HepG2 (cell line): Measurements from ENCODE around the gene P3H3.

ENCODE experiments used
- ATF3 ChIP-seq: sonication (generic); formaldehyde crosslinking; IDR thresholded peaks from 2 replicates; pipeline ENCODE4 v1.4.0; 2020; ENCODE audit warnings: missing genetic modification reagents
- BHLHE40 ChIP-seq: IDR thresholded peaks from 2 replicates; pipeline ENCODE4 v1.6.1; 2011; ENCODE audit warnings: low read length, improper control_type of control experiment
- DRAP1 ChIP-seq: IDR thresholded peaks from 2 replicates; pipeline ENCODE4 v1.6.1; 2016; ENCODE audit warnings: missing genetic modification reagents, missing compliant biosample characterization
- ELF4 ChIP-seq: sonication (generic); formaldehyde crosslinking; IDR thresholded peaks from 2 replicates; pipeline ENCODE4 v1.5.0; 2020; ENCODE audit warnings: missing genetic modification reagents, mild to moderate bottlenecking, moderate library complexity, borderline replicate concordance
- EZH2 ChIP-seq: conservative IDR thresholded peaks from 2 replicates; pipeline ENCODE4 v1.6.1; 2012; ENCODE audit warnings: mild to moderate bottlenecking, low read depth, low read length, moderate library complexity
- MAX ChIP-seq: IDR thresholded peaks from 2 replicates; pipeline ENCODE4 v1.6.1; 2012; ENCODE audit warnings: inconsistent platforms
- POLR2A ChIP-seq, 2 experiments: IDR thresholded peaks; 2 replicates each; pipeline ENCODE4 v1.6.1; 2011; ENCODE audit warnings: low read depth in 2 of 2, low read length in 2 of 2, mild to moderate bottlenecking in 1 of 2, moderate library complexity in 1 of 2; ENCODE audit not compliant: insufficient read depth in 1 of 2
- POLR2AphosphoS5 ChIP-seq: IDR thresholded peaks from 2 replicates; pipeline ENCODE4 v1.6.1; 2012; ENCODE audit warnings: low read depth, low read length
- SMARCC2 ChIP-seq: fragments of 450-650 bp; IDR thresholded peaks from 2 replicates; pipeline ENCODE4 v1.6.1; 2017; ENCODE audit warnings: antibody characterized with exemption, mild to moderate bottlenecking
- SYNCRIP ChIP-seq: fragments of 200-400 bp; formaldehyde crosslinking; IDR thresholded peaks from 2 replicates; pipeline ENCODE4 v1.6.1; 2018; ENCODE audit warnings: mild to moderate bottlenecking, low read depth, low read length; ENCODE audit not compliant: insufficient read depth
- XBP1 ChIP-seq: sonication (generic); formaldehyde crosslinking; IDR thresholded peaks from 2 replicates; pipeline ENCODE4 v1.5.0; 2020; ENCODE audit warnings: missing genetic modification reagents
- ZNF572 ChIP-seq: sonication (generic); formaldehyde crosslinking; IDR thresholded peaks from 2 replicates; pipeline ENCODE4 v1.5.1; 2020; ENCODE audit warnings: mild to moderate bottlenecking, missing genetic modification reagents
- TF ChIP-seq, protein P1 (sequence below): sonication (generic); formaldehyde crosslinking; IDR thresholded peaks from 2 replicates; pipeline ENCODE4 v1.5.0; 2020; ENCODE audit warnings: mild to moderate bottlenecking, missing genetic modification reagents, moderate library complexity
- TF ChIP-seq, protein P2 (sequence below): conservative IDR thresholded peaks from 2 replicates; pipeline ENCODE4 v1.6.1; 2018; ENCODE audit warnings: missing genetic modification reagents

DNA sequence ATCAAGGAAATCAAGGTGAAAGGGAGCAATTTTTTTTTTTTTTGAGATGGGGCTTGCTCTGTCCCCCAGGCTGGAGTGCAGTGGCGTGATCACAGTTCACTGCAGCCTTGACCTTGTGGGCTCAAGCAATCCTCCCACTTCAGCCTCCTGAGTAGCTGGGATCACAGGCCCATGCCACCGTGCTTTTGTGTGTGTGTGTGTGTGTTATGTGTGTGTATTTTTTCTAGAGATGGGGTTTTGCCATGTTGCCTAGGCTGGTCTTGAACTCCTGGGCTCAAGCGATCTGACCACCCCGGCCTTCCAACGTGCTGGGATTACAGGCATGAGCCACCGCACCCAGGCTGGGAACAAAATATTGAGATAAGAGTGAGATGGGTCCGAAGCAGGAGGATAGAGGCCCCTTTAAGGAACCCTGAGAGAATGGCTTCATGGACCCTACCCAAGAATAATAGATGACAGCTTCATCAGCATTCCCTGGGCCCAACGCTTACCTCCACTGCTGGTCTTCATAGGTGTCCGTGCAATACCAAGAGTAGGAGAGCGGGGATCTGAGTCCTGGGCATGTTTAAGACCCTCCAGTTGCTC, 21.9 kb downstream of the P3H3 start:
- TF ChIP-seq MAX (no peak), ELF4 (CRISPR knock-in tag) (no peak), ATF3 (no peak), ZNF572 (no peak), XBP1 (no peak), POLR2AphosphoS5 (no peak), SYNCRIP (no peak), EZH2 (no peak), BHLHE40 (no peak), POLR2A (IDR thresholded peaks at IDR 0.05; ENCODE audit: insufficient read depth in 1 of 2, low read depth in 2 of 2, low read length in 2 of 2) (no peak), DRAP1 (CRISPR knock-in tag) (no peak), SMARCC2 (no peak)
- TF ChIP-seq, protein P1, sequence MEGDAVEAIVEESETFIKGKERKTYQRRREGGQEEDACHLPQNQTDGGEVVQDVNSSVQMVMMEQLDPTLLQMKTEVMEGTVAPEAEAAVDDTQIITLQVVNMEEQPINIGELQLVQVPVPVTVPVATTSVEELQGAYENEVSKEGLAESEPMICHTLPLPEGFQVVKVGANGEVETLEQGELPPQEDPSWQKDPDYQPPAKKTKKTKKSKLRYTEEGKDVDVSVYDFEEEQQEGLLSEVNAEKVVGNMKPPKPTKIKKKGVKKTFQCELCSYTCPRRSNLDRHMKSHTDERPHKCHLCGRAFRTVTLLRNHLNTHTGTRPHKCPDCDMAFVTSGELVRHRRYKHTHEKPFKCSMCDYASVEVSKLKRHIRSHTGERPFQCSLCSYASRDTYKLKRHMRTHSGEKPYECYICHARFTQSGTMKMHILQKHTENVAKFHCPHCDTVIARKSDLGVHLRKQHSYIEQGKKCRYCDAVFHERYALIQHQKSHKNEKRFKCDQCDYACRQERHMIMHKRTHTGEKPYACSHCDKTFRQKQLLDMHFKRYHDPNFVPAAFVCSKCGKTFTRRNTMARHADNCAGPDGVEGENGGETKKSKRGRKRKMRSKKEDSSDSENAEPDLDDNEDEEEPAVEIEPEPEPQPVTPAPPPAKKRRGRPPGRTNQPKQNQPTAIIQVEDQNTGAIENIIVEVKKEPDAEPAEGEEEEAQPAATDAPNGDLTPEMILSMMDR (CRISPR knock-in tag), result no peak
- TF ChIP-seq, protein P2, sequence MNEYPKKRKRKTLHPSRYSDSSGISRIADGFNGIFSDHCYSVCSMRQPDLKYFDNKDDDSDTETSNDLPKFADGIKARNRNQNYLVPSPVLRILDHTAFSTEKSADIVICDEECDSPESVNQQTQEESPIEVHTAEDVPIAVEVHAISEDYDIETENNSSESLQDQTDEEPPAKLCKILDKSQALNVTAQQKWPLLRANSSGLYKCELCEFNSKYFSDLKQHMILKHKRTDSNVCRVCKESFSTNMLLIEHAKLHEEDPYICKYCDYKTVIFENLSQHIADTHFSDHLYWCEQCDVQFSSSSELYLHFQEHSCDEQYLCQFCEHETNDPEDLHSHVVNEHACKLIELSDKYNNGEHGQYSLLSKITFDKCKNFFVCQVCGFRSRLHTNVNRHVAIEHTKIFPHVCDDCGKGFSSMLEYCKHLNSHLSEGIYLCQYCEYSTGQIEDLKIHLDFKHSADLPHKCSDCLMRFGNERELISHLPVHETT (CRISPR knock-in tag), result no peak
